ENCODE results near the gene CABP2.

DNA sequence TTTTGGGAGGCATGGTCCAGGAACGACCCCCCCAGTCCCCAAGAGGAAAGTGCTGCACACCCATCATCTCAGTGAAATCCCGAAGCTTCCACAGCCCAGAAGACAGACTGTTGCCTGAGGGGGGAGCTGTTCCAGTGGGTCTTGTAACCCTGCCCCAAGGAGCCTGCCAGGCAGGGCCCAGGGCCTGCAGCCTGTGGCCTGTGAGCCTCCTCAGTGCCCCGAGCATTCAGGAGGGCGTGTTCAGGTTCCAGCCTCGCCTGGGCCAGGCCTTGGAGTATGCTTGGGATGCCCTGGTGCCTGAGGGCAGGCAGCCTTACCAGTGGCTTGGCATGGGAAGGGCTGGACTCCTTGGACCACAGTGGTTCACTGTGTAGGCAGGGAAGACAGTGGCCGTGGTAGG, 18.0 kb upstream of the CABP2 start:
- TF ChIP-seq CREB1 (IDR thresholded peaks at IDR 0.05; ENCODE audit: low read depth), result no peak
- TF ChIP-seq RAD21 (IDR thresholded peaks at IDR 0.05; ENCODE audit: low read depth), result no peak
